NCI-H2029 (cell line): ENCODE measurements around the gene IGSF9.

Experiments used
- DNase-seq: peaks from one replicate; lab custom pipeline; 2025; lab: John Stamatoyannopoulos, UW

IGSF9 gene

GRCh38 chr1:159932296-159933285 is 12.8 kb downstream of the IGSF9 start:
- no peak for DNase-seq

GRCh38 chr1:159931795-159932173 is 13.6 kb downstream of the IGSF9 start:
- DNase-seq: no peak

- no peak for DNase-seq
Observed at GRCh38 chr1:159931101-159931794, 14.2 kb downstream of the IGSF9 start.

GRCh38 chr1:159930634-159931033 is 14.8 kb downstream of the IGSF9 start:
- no peak for DNase-seq

GRCh38 chr1:159930216-159930615 is 15.2 kb downstream of the IGSF9 start:
- DNase-seq: no peak

- no peak for DNase-seq
Observed at GRCh38 chr1:159929155-159930051, 16.0 kb downstream of the IGSF9 start.

- DNase-seq: no peak
Observed at GRCh38 chr1:159928491-159929050, 16.8 kb downstream of the IGSF9 start.

- no peak for DNase-seq
Observed at GRCh38 chr1:159927849-159928431, 17.5 kb downstream of the IGSF9 start.

GRCh38 chr1:159927211-159927848 is 18.1 kb downstream of the IGSF9 start:
- no peak for DNase-seq

GRCh38 chr1:159925719-159926078 is 19.7 kb downstream of the IGSF9 start:
- no peak for DNase-seq

- DNase-seq: peak; percentile 65
Observed at GRCh38 chr1:159924791-159925718, 20.4 kb downstream of the IGSF9 start, which contains the start of gene TAGLN2. Gene TAGLN2, minus strand, starts transcription at chr1:159925507. Its CDS starts 4,998 bp downstream, at chr1:159920509.

- DNase-seq: peak; percentile 48
Observed at GRCh38 chr1:159924025-159924790, 21.2 kb downstream of the IGSF9 start.

- DNase-seq: peak; percentile 84
Observed at GRCh38 chr1:159923203-159924024, 22.0 kb downstream of the IGSF9 start.

GRCh38 chr1:159922511-159923202 is 22.8 kb downstream of the IGSF9 start:
- DNase-seq: no peak

- no peak for DNase-seq
Observed at GRCh38 chr1:159921700-159922504, 23.5 kb downstream of the IGSF9 start.

GRCh38 chr1:159921251-159921650 is 24.2 kb downstream of the IGSF9 start:
- DNase-seq: no peak

GRCh38 chr1:159920651-159921050 is 24.8 kb downstream of the IGSF9 start:
- DNase-seq: no peak
